ENCODE measurements around the gene FAM168A. TPM values are rescaled to one million over a fixed set of nuclear protein-coding genes. Genes with fewer than 3 reads are reported as not detected.

The FAM168A gene
- polyA plus RNA-seq, 1 donor: 22.9 TPM

GRCh38 chr11:73390601-73391565 is 207.0 kb downstream of the FAM168A start:
- H3K4me1 ChIP-seq (ENCODE audit: control insufficient read depth, insufficient read depth, low read length): peaks cover 5% of the 10 kb centered on the region
- no peak for DNase-seq
- no peak overlapping the region for H3K27ac ChIP-seq (ENCODE audit: low read length)
- H3K4me3 ChIP-seq (ENCODE audit: low read length): no peak overlapping the region
- no CpG with 5 or more reads among the region's 12 CpGs for WGBS (ENCODE audit: insufficient coverage, low lambda C conversion rate)
- H3K9me3 ChIP-seq (ENCODE audit: control insufficient read depth, low read depth, low read length): no peaks in the 10 kb centered on the region
- H3K27me3 ChIP-seq (ENCODE audit: control insufficient read depth, insufficient read depth, low read length): no peaks in the 10 kb centered on the region
- no peaks in the 10 kb centered on the region for H3K36me3 ChIP-seq (ENCODE audit: control insufficient read depth, insufficient read depth, low read length)

- Histone ChIP-seq H3K9me3 (ENCODE audit: control insufficient read depth, low read depth, low read length) (no peaks in the 10 kb centered on the region), H3K27ac (ENCODE audit: low read length) (no peak overlapping the region), H3K4me3 (ENCODE audit: low read length) (no peak overlapping the region), H3K36me3 (ENCODE audit: control insufficient read depth, insufficient read depth, low read length) (no peaks in the 10 kb centered on the region), H3K4me1 (ENCODE audit: control insufficient read depth, insufficient read depth, low read length) (peaks cover 14% of the 10 kb centered on the region), H3K27me3 (ENCODE audit: control insufficient read depth, insufficient read depth, low read length) (no peaks in the 10 kb centered on the region)
- WGBS (ENCODE audit: insufficient coverage, low lambda C conversion rate): no CpG with 5 or more reads among the region's 7 CpGs
- DNase-seq: no peak
These were observed 208.0 kb downstream of the FAM168A start for GRCh38 chr11:73389916-73390315.

- H3K9me3 ChIP-seq (ENCODE audit: control insufficient read depth, low read depth, low read length): no peaks in the 10 kb centered on the region
- no peak for DNase-seq
- H3K4me3 ChIP-seq (ENCODE audit: low read length): no peak overlapping the region
- no peaks in the 10 kb centered on the region for H3K36me3 ChIP-seq (ENCODE audit: control insufficient read depth, insufficient read depth, low read length)
- no CpG with 5 or more reads among the region's 6 CpGs for WGBS (ENCODE audit: insufficient coverage, low lambda C conversion rate)
- no peaks in the 10 kb centered on the region for H3K27me3 ChIP-seq (ENCODE audit: control insufficient read depth, insufficient read depth, low read length)
- peaks cover 14% of the 10 kb centered on the region for H3K4me1 ChIP-seq (ENCODE audit: control insufficient read depth, insufficient read depth, low read length)
- H3K27ac ChIP-seq (ENCODE audit: low read length): no peak overlapping the region
These were observed 208.8 kb downstream of the FAM168A start for GRCh38 chr11:73389134-73389525.

- H3K27ac ChIP-seq (ENCODE audit: low read length): no peak overlapping the region
- WGBS (ENCODE audit: insufficient coverage, low lambda C conversion rate): 60% methylated on average over 1 of the region's 23 CpGs
- peaks cover 19% of the 10 kb centered on the region for H3K4me1 ChIP-seq (ENCODE audit: control insufficient read depth, insufficient read depth, low read length)
- no peak for DNase-seq
- H3K4me3 ChIP-seq (ENCODE audit: low read length): no peak overlapping the region
- no peaks in the 10 kb centered on the region for H3K36me3 ChIP-seq (ENCODE audit: control insufficient read depth, insufficient read depth, low read length)
- no peaks in the 10 kb centered on the region for H3K9me3 ChIP-seq (ENCODE audit: control insufficient read depth, low read depth, low read length)
- H3K27me3 ChIP-seq (ENCODE audit: control insufficient read depth, insufficient read depth, low read length): no peaks in the 10 kb centered on the region
These were observed 209.4 kb downstream of the FAM168A start for GRCh38 chr11:73388265-73389133.

- H3K4me3 ChIP-seq (ENCODE audit: low read length): no peak overlapping the region
- WGBS (ENCODE audit: insufficient coverage, low lambda C conversion rate): 60% methylated on average over 1 of the region's 21 CpGs
- no peaks in the 10 kb centered on the region for H3K36me3 ChIP-seq (ENCODE audit: control insufficient read depth, insufficient read depth, low read length)
- peaks cover 25% of the 10 kb centered on the region for H3K4me1 ChIP-seq (ENCODE audit: control insufficient read depth, insufficient read depth, low read length)
- DNase-seq: no peak
- no peak overlapping the region for H3K27ac ChIP-seq (ENCODE audit: low read length)
- H3K27me3 ChIP-seq (ENCODE audit: control insufficient read depth, insufficient read depth, low read length): no peaks in the 10 kb centered on the region
- no peaks in the 10 kb centered on the region for H3K9me3 ChIP-seq (ENCODE audit: control insufficient read depth, low read depth, low read length)
These were observed 210.2 kb downstream of the FAM168A start for GRCh38 chr11:73387594-73388264.

- H3K4me3 ChIP-seq (ENCODE audit: low read length): no peak overlapping the region
- no peaks in the 10 kb centered on the region for H3K9me3 ChIP-seq (ENCODE audit: control insufficient read depth, low read depth, low read length)
- peaks cover 26% of the 10 kb centered on the region for H3K4me1 ChIP-seq (ENCODE audit: control insufficient read depth, insufficient read depth, low read length)
- no peak overlapping the region for H3K27ac ChIP-seq (ENCODE audit: low read length)
- no peak for DNase-seq
- no peaks in the 10 kb centered on the region for H3K36me3 ChIP-seq (ENCODE audit: control insufficient read depth, insufficient read depth, low read length)
- no peaks in the 10 kb centered on the region for H3K27me3 ChIP-seq (ENCODE audit: control insufficient read depth, insufficient read depth, low read length)
- WGBS (ENCODE audit: insufficient coverage, low lambda C conversion rate): no CpG with 5 or more reads among the region's 8 CpGs
These were observed 211.4 kb downstream of the FAM168A start for GRCh38 chr11:73386546-73386945.

- H3K27ac ChIP-seq (ENCODE audit: low read length): no peak overlapping the region
- peaks cover 26% of the 10 kb centered on the region for H3K4me1 ChIP-seq (ENCODE audit: control insufficient read depth, insufficient read depth, low read length)
- no peaks in the 10 kb centered on the region for H3K9me3 ChIP-seq (ENCODE audit: control insufficient read depth, low read depth, low read length)
- DNase-seq: peak in 1 of 2 donors; percentile 34
- H3K4me3 ChIP-seq (ENCODE audit: low read length): no peak overlapping the region
- no CpG with 5 or more reads among the region's 8 CpGs for WGBS (ENCODE audit: insufficient coverage, low lambda C conversion rate)
- H3K27me3 ChIP-seq (ENCODE audit: control insufficient read depth, insufficient read depth, low read length): no peaks in the 10 kb centered on the region
- H3K36me3 ChIP-seq (ENCODE audit: control insufficient read depth, insufficient read depth, low read length): no peaks in the 10 kb centered on the region
These were observed 211.9 kb downstream of the FAM168A start for GRCh38 chr11:73386016-73386415.

GRCh38 chr11:73384872-73385689 is 212.8 kb downstream of the FAM168A start:
- H3K4me3 ChIP-seq (ENCODE audit: low read length): no peak overlapping the region
- WGBS (ENCODE audit: insufficient coverage, low lambda C conversion rate): 100% methylated on average over 1 of the region's 21 CpGs
- no peak for DNase-seq
- no peaks in the 10 kb centered on the region for H3K9me3 ChIP-seq (ENCODE audit: control insufficient read depth, low read depth, low read length)
- peak overlapping the region; percentile 21 for H3K27ac ChIP-seq (ENCODE audit: low read length)
- H3K4me1 ChIP-seq (ENCODE audit: control insufficient read depth, insufficient read depth, low read length): peaks cover 26% of the 10 kb centered on the region
- no peaks in the 10 kb centered on the region for H3K27me3 ChIP-seq (ENCODE audit: control insufficient read depth, insufficient read depth, low read length)
- no peaks in the 10 kb centered on the region for H3K36me3 ChIP-seq (ENCODE audit: control insufficient read depth, insufficient read depth, low read length)

GRCh38 chr11:73384531-73384871 is 213.4 kb downstream of the FAM168A start:
- Histone ChIP-seq H3K27ac (ENCODE audit: low read length) (no peak overlapping the region), H3K4me3 (ENCODE audit: low read length) (no peak overlapping the region), H3K9me3 (ENCODE audit: control insufficient read depth, low read depth, low read length) (no peaks in the 10 kb centered on the region), H3K27me3 (ENCODE audit: control insufficient read depth, insufficient read depth, low read length) (no peaks in the 10 kb centered on the region), H3K36me3 (ENCODE audit: control insufficient read depth, insufficient read depth, low read length) (no peaks in the 10 kb centered on the region), H3K4me1 (ENCODE audit: control insufficient read depth, insufficient read depth, low read length) (peaks cover 26% of the 10 kb centered on the region)
- no peak for DNase-seq
- WGBS (ENCODE audit: insufficient coverage, low lambda C conversion rate): no CpG with 5 or more reads among the region's 4 CpGs

Measured in large intestine (tissue), 3 donors.